Ecto neural progenitor cell (in vitro differentiated cells): ENCODE measurements around the gene FKBP5.

Experiments used
- DNase-seq: peaks from one replicate; pipeline ENCODE4 v3.0.0-alpha.2; 2018; ENCODE audit warnings: low spot score

FKBP5 gene

DNA sequence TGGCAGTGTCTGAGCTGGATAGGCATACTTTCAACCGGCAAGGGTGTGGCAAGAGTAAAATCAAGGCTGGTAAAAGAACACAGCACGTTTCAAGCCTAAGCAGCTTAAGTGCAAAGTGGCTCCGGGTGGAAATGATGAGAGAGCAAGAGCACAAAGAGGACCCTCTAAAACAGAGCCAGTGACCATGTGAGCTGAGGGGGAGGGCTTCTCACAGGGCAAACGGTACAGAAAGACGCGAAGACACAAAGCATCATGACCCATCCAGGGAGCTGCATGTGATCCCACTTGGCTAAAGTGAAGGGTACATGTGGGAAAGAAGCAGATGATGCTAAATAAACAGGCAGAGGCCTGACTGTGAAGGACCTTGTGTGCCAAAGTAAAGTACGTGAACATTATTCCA is 25.7 kb downstream of the FKBP5 start:
- peak; percentile 49 for DNase-seq

DNA sequence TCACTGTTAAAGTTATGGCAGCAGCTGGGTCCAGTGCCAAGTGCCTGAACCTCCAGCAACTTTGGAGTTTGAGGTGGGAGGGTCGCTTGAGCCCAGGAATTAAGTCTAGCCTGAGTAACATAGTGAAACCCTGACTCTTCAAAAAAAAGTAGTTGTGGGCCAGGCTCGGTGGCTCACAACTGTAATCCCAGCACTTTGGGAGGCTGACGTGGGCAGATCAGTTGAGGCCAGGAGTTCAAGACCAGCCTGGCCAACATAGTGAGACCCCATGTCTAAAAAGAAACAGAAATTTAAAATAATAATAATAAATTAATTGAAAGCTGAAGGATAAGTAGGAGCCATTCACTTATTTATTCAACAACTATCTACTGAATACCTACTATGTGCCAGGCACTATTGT is 33.8 kb downstream of the FKBP5 start:
- no peak for DNase-seq

DNA sequence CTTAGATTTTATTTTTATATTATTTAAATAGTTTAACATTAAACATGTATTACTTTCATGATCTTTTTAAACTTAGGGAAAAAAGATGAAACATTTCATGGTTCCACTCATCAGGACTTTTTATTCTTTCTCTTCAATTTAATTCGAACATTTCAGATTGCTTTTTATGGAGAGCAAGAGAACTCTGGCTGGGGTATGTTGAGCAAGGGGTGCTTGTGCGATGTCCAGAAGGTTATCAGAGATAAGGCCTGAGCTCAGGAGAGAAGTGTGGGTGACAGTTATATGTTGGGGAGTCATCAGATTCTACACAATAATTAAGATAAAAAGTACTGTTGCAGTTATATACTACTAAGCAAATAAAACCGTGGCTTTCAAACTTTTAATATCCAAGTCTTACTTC is 37.5 kb downstream of the FKBP5 start:
- DNase-seq = no peak

DNA sequence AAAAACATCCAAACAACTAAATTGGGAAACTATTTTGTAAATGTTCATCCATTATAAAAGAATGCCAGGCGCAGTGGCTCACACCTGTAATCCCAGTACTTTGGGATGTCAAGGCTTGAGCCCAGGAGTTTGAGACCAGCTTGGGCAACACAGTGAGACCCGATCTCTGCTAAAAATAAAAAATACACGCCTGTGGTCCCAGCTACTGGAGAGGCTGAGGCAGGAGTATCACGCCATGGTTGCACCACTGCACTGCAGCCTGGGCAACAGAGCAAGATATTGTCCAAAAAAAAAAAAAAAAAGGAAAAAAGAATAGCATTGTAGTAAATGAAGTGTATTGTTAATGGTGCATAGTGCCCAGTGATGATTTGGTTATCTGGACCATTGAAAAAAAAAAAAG is 38.7 kb downstream of the FKBP5 start:
- no peak for DNase-seq

DNA sequence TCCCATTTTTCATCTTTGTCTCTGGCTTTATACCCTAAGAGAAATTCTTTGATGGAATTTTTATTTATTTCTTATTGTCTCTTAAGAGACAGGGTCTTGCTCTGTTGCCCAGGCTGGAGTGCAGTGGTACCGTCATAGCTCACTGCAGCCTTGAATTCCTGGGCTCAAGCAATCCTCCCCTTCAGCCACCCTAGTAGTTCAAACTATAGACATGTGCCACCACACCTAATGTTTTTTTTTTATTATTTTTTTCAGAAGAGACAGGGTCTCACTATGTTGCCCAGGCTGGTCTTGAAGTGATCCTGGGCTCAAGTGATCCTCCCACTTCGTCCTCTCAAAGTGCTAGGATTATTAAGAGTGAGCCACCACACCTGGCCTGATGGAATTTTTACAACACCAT is 40.5 kb downstream of the FKBP5 start:
- DNase-seq = no peak

DNA sequence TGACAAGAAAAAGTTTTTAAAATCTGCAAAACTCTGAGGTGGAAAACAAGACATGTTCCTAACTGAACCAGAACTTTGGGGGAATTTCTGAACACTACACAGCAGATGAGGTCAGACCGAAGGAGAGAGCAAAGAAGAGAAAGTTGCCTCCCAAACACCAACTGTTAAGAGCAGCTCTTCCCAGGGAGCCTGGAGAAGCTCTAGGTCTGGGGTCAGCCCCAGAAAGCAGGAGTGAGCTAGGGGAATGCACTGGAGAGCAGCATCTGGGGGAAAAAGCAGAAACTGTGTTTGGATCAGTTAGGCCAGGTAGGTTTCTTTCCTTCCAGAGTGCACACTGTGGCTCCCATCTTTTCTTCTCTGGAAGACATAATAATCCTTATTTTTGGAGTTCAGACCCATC is 41.3 kb downstream of the FKBP5 start:
- DNase-seq = no peak

DNA sequence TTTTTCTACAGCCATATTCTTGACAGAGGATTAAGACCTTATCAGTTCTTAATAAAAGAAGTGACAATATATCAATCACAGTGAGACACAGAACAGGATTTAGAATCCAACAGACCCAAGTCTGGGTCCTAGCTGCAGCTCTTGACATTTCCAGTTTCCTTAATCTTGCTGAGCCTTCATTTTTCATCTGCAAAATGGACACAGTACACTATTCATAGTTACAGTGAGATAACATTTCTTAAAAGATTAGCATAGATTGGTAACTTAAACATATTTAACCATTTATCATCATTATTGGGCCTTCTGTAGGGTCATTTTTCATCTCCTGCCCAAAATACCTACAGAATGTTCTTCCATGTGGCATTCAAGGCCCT is 45.6 kb downstream of the FKBP5 start:
- DNase-seq = no peak

DNA sequence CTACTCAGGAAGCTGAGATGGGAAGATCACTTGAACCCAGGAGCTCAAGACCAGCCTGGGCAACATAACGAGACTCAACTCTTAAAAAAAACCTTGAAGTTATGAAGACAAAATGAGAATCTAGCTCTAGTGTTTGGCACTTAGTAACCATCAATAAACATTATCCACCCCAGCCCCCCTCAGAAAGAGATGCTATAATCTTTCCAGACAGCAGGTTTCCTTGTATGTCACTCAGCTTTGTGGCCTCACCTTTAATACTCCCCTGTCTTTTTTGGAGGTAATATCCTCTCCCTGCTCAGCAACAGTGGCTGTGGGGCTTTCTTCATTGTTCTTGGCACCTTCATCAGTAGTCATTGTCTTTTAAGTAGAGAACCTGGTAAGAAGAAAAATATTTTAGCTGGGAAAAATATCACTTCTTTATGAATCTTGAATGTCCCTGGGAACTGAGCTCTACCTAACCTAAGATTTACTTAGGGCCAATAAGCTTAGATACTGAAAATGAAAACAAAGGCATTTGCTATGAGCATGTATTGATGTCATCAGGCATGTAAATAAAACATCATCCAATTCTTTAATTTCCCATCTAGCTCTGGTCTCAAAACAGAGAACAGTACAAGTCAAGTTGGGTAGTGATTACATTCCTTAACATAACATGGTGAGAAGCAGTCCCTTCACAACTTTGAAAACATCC is 46.1 kb downstream of the FKBP5 start:
- no peak for DNase-seq

DNA sequence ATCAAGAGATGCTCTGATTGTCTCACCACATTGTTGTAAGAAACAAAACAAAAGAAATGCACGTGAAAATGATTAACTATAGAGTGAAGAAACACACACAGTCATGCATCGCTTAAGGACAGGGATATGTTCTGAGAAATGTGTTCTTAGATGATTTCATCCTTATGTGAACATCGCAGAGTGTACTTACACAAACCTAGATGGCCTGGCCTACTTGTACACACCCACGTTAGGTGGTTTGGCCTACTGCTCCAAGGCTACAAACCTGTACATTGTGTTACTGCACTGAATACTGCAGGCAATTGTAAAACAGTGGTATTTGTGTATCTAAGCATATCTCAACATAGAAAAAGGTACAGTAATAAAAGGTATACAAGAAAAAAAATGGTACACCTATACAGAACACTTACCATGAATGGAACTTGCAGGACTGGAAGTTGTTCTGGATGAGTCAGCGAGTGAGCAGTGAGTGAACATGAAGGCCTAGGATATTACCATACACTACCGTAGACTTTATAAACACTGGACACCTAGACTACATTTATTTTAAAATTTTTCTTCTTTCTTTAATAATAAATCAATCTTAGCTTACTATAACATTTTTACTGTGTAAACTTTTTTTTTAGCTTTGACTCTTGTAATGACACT is 48.6 kb downstream of the FKBP5 start:
- no peak for DNase-seq

DNA sequence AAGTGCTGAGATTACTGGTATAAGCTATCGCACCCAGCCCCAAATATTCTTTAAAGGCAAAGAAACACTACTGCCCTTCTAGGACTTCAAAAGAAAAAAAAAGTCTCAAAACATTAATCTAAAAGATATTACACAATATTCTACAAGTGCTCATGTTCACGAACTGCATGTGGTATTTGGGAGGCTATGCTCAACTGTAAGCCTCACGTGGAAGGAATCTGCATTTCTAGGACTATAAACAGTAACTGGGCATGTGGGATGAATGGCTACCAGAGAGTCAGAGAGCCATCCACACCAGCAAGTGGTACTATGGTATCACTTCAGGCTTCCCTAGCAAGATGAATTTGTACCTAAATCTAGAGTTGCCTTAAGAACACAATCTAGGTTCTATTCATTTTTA is 50.0 kb downstream of the FKBP5 start:
- no peak for DNase-seq

DNA sequence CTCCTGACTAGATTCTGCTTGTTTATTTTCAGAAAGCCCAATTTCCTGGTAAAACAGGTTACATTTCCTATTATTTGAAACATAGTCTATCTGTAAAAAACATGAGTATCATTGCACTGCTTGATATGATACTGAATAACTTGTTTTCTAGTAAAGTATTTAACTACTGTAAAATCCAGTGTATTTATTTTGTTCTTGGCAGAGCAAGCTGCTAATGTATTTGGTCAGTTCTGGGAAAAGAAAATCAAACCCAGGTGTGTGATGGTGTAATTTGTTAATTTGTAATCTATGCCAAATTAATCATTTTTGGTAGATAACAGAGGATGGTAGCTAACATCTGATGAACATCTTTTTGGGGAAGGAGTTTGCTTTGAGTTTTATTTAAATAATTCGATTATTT is 50.8 kb downstream of the FKBP5 start:
- no peak for DNase-seq

DNA sequence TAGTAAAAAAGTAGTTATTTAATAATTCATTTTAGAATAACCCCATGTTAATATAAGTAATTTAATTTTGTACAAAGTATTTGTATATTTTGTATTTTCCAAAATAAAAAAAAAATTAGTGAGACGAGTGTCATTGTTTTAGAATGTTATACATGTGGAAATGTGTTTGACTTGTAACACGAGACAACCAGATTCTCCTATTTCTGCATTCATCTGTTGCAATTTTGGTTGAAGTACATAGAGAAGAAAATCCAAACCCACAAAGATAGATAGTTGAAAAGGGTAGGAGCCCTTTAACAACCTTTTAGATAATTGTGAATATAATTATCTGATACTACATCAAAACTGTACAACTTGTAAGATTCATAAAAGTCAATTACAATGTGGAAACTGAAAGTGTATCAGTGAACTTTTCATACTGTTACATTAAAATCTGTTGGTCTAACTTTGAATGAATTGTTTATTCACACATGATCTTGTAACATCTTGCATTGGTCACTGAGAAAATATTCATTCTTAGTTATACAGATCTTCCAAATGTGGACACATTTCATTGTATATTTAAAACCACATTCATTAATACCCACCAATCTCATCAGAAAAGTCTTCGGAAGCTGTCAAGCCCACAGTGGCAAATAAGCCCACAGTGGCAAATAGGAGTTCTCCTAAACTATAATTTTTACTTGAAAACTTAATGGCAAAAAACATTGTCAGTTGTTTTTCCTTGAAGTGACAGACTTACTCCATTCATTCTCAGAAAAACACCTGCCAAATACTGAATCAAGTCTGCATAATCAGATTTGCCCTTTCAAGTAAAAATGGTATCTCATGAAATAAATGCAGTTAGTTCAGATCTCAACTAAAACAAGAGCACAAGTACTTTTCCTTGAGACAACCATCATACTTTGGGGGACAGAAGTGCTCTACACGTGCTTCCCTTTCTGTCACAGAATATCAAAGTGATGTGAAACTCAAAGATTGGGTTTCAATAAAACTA is 52.8 kb downstream of the FKBP5 start:
- DNase-seq = no peak

DNA sequence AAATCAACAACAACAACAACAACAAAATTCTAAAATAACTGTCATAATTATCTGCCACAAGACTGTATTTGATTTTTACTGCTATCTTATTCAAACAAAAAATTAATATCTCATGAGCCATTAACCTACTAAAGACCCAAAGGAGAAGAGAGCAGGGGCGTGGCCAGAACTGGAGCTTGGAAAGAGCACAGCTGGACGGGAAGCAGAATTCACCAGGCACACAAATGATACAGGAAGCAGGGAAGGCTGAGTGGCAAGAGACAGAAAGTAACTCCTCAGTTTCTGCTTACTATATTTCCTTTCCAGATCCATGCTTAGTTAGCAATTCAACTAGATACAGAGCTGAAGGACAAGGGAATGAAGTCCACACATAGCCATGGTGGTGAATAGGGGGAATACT is 54.4 kb downstream of the FKBP5 start:
- no peak for DNase-seq

DNA sequence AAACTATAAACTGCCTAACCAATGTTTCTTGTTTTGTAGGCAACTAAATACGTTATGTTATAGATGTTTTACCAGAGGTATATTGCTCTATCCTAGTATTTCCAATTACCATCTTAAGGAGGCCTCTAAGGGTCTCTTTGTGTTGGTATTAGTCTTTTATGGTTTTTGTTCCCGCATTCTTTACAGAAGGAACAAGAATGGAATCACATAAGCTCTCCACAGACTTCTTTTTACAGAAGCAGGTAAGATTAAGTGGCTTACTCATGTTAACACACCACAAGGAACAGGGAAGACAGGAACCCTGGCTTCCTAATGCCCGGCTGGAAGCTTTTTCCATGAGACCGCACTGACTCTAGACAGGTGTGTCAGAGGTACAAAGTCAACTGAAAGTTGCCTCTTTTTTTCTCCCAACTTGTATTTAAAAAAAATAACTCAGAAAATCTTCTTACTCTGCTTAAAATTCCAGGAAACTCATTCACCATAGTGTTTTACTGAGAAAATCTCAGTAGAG is 55.1 kb downstream of the FKBP5 start:
- no peak for DNase-seq

DNA sequence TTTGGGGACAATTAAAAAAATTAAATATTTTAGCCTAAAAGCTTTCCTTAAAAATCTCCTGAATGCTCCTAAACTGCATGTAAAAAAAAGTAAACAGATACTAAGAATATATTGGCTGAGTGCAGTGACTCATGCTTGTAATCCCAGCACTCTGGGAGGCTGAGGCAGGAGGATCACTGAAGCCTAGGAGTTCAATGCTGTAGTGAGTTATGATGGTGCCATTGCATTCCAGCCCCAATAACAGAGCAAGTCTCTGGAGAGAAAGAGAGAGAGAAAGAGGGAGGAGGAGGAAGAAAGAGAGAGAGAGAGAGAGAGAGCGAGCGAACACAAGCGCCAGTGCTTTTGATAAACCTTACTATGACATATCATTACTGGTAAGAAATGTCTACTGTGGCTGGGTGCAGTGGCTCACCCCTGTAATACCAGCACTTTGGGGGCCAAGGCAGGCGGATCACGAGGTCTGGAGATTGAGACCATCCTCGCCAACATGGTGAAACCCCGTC is 58.8 kb downstream of the FKBP5 start:
- DNase-seq = no peak

DNA sequence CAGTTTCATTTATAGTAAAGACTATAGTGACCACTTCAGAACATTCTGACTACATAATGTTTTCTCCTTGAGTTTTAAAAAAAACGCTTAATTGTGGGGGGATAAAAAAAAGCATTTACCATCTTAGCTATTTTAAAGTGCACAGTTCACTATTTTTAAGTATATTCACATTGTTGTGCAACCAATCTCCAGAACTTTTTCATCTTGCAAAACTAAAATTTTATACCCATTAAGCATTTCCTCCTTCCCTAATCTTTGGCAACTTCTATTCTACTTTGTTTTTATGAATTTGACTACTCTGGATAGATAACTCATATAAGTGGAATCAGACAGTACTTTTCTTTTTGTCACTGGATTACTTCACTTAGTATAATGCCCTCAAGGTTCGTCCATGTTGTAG is 62.3 kb downstream of the FKBP5 start:
- DNase-seq = no peak

DNA sequence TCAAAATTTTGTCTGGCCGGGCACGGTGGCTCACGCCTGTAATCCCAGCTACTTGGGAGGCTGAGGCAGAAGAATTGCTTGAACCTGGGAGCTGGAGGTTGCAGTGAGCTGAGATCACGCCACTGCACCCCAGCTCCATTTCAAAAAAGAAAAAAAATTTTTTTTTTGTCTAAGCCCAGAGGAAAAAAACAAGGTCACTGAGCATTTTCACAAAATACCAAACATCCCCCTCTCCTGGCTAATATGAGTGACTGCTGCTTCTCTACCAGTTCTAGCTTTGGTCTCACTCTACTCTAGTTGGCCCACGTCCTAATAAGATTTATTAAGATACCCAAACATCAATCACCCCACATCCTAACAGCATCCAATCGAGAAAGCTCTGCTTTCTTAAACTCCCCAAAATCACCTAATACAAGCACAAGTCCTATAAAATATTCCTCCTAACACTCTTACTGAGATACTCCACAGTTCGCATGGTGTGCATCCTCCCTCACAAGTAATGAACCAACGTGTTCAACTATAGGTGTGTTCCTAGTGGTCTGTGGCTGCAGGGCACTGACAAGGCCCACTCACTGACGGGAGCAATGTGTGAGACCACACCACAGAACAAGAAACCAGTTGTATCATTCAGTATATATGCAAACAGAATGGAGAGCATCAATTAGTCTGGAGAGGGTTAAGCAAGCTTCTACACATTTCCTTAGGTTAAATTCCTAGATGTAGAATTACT is 64.2 kb downstream of the FKBP5 start:
- no peak for DNase-seq

DNA sequence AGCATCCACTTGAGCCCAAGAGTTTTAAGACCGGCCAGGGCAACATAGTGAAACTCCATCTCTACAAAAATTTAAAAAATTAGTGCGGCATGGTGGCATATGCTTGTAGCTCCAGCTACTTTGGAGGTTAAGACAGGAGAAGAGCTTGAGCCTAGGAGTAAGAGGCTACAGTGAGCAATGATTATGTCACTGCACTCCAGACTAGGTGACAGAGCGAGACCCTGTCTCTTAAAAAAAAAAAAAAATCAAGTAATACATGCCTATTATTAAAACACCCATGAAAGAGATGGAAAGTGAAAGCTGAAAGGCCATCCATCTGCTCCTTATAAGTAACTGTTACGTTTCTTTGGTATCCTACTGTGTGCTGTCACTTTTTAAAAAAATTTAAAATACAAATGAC is 66.4 kb downstream of the FKBP5 start:
- no peak for DNase-seq

DNA sequence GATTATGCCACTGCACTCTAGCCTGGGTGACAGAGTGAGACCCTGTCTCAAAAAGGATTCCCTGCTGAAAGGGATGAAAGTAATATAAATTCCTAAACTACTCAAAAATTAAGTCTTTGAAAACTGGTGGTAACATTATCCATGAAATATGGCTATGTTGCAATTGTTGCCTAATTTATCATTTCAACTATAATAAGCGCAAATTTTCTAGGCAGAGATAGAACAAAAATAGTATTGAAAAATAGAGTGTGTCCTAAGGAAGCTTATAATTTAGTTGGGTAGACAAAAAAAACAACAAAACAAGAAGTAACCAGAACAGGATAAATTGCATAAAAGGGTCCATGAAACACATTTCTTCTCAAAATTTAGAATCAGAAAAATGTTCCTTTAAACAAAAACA is 68.0 kb downstream of the FKBP5 start:
- no peak for DNase-seq

DNA sequence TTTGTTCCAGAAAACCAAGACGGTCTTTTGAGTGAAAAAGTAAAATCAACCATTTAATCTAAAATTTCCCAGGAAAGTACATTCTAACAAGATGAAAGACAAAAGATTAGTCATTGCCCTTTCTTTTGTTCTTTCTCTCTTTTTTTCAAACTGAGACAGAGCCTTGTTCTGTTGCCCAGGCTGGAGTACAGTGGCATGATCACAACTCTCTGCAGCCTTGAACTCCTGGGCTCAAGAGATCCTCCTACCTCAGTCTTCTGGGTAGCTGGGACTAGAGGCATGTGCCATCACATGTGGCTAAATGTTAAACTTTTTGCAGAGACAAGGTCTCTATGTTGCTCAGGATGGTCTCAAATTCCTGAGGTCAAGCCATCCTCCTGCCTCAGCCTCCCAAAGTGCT is 75.0 kb downstream of the FKBP5 start:
- DNase-seq = no peak

DNA sequence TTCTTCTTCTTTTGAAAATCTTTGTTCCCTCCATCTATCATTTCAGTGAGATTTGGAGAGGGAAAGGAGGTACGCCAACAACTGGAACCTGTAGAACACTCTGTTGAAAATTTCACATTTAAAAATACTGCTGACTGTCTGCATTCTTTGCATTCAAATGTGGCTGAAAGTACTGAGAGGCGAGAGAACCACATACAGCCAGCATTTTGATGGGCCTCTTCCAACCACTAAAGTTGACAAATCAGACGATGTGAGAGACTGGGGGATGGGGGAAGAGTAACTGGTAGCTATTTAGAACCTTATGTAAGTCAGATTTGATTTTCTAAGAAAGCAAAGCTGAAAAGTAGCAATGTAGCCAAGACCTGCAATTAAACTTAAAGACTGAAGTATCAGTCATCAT is 77.5 kb downstream of the FKBP5 start:
- DNase-seq = no peak

DNA sequence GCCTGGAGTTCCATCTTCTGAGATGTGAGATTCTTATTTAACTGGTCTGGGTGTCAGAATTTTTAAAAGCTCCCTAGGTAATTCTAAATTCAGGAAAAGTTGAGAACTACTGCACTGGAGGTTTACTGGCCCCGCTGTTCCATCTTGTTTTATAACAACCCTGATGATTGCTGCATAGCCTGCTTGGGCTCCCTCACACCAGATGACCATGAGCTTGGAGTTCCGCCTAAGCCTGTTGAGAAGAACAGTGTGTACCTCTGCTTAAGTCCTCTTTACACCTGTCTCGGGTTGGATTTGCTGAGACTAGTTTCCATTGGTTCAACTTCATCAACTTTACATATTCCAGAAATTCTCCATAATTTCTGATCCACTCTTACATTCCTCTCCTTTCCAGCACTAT is 77.9 kb downstream of the FKBP5 start:
- DNase-seq = no peak
